H1 (cell line): ENCODE results near the gene NINJ2. TPM values are rescaled to one million over a fixed set of nuclear protein-coding genes. Genes with fewer than 3 reads are reported as not detected.

ENCODE experiments used
- MAFK ChIP-seq: IDR thresholded peaks from 2 replicates; pipeline ENCODE4 v1.6.1; 2012; ENCODE audit warnings: low read depth, mild to moderate bottlenecking, improper control_type of control experiment, low read length
- polyA plus RNA-seq, 7 experiments: library from polyadenylated mRNA; depleted of rRNA in 3 of 7; stranded (reverse) in 5 of 7; unstranded in 2 of 7; fragments of >200 nt in 5 of 7; fragments of 200-250 nt in 2 of 7; gene quantifications; 1 replicate in 5 of 7; 2 replicates in 1 of 7; 4 replicates in 1 of 7; pipeline versions ENCODE4 v1.2.1 to v1.2.3, GENCODE V29; 2011 to 2013; ENCODE audit warnings: missing spikeins in 2 of 7, mixed read lengths in 2 of 7
- total RNA-seq: library from RNA; stranded (reverse); fragmentation: NEBNext Ultra II Directional; extraction: Animal tissue kit (Norgen Biotek cat#: 25700); gene quantifications from 2 replicates; pipeline ENCODE4 v1.2.1, GENCODE V29; 2021

The NINJ2 gene
- total and polyA plus RNA-seq, 2 of the 8 experiments (the other 6 are each of a cell fraction or from before 2014, with no cell fraction given), result 1.4 TPM; not detected in 1

GRCh38 chr12:581746-582145 lies 81.5 kb downstream of the NINJ2 start (continued):
- no peak for TF ChIP-seq MAFK
